Endothelial cell (in vitro differentiated cells): ENCODE results near the gene RHOT1. TPM values are rescaled to one million over a fixed set of nuclear protein-coding genes. Genes with fewer than 3 reads are reported as not detected.
A peak's percentile ranks its signal among the peaks of the same experiment; 100 is the strongest.

Experiments
- DNase-seq: peaks from one replicate; pipeline ENCODE4 v3.0.0; 2021; ENCODE audit warnings: low spot score
- H3K27ac Mint-ChIP-seq: one replicate; pipeline ENCODE4 v1.8.0; 2021; ENCODE audit warnings: mixed read lengths, inconsistent platforms; ENCODE audit not compliant: unreplicated experiment
- H3K27me3 Mint-ChIP-seq: one replicate; pipeline ENCODE4 v1.8.0; 2021; ENCODE audit warnings: mild to moderate bottlenecking, moderate library complexity, mixed read lengths, inconsistent platforms; ENCODE audit not compliant: unreplicated experiment
- H3K36me3 Mint-ChIP-seq: one replicate; pipeline ENCODE4 v1.8.0; 2021; ENCODE audit warnings: mild to moderate bottlenecking, low read depth, mixed read lengths, inconsistent platforms; ENCODE audit not compliant: unreplicated experiment
- H3K4me1 Mint-ChIP-seq: one replicate; pipeline ENCODE4 v1.8.0; 2021; ENCODE audit warnings: mild to moderate bottlenecking, mixed read lengths, inconsistent platforms; ENCODE audit not compliant: unreplicated experiment
- H3K4me3 Mint-ChIP-seq: one replicate; pipeline ENCODE4 v1.8.0; 2021; ENCODE audit warnings: mild to moderate bottlenecking, mixed read lengths, inconsistent platforms; ENCODE audit not compliant: unreplicated experiment
- H3K9me3 Mint-ChIP-seq: one replicate; pipeline ENCODE4 v1.8.0; 2021; ENCODE audit warnings: mixed read lengths, inconsistent platforms; ENCODE audit not compliant: unreplicated experiment
- total RNA-seq: library from RNA; stranded (reverse); fragmentation: NEBNext Ultra II Directional; extraction: Animal tissue kit (Norgen Biotek cat#: 25700); gene quantifications from one replicate; pipeline ENCODE4 v1.2.1, GENCODE V29; 2021; ENCODE audit not compliant: unreplicated experiment
- TF ChIP-seq, protein P1 (sequence below): fragments of 200-600 bp; sonication (generic); IDR thresholded peaks from one replicate; pipeline ENCODE4 v1.5.0; 2021; ENCODE audit warnings: antibody characterized with exemption; ENCODE audit not compliant: unreplicated experiment

The RHOT1 gene
- total RNA-seq, 1 donor from 2014 or later: 21.4 TPM

DNA sequence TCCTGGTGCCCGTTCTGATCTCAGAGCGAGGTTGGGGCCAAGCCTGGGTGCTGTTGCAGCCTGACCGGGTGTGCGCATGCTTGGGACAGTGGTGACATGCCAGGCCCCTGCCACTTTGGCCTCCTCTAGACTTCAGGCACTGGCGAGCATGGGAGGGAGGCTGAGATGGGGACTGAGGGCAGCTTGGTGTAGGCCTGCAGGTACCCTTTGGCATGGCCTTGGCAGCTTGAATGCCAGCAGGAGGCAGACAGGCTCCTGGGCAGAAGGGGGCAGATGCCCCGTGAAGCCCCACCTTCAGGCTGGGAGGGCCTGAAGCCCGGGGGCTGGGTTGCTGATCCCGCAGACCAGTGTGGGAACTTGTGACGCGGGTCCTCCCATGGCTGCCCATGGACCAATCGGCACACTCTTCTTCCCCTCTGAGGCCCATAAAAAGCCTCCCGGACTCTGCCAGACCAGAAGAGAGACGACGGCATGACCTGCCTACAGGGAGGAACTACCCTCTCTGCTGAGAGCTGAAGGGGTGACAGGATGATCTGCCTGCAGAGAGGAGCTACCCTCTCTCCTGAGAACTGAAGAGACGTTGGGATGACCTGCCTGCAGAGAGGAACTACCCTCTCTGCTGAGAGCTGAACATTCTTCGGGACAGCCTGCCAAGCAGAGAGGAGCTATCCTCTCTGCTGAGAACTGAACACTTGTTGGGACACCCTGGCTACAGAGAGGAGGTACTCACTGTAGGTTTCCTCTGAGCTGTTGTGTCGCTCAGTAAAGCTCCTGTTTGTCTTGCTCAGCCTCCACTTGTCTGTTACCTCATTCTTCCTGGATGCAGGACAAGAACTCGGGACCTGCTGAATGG is 17.5 kb downstream of the RHOT1 start:
- Mint-ChIP-seq H3K27me3 (peaks cover 4% of the 10 kb centered on the region), H3K4me1 (no peaks in the 10 kb centered on the region), H3K4me3 (no peak overlapping the region), H3K9me3 (no peaks in the 10 kb centered on the region), H3K27ac (no peak overlapping the region), H3K36me3 (peaks cover 26% of the 10 kb centered on the region)
- TF ChIP-seq, protein P1, sequence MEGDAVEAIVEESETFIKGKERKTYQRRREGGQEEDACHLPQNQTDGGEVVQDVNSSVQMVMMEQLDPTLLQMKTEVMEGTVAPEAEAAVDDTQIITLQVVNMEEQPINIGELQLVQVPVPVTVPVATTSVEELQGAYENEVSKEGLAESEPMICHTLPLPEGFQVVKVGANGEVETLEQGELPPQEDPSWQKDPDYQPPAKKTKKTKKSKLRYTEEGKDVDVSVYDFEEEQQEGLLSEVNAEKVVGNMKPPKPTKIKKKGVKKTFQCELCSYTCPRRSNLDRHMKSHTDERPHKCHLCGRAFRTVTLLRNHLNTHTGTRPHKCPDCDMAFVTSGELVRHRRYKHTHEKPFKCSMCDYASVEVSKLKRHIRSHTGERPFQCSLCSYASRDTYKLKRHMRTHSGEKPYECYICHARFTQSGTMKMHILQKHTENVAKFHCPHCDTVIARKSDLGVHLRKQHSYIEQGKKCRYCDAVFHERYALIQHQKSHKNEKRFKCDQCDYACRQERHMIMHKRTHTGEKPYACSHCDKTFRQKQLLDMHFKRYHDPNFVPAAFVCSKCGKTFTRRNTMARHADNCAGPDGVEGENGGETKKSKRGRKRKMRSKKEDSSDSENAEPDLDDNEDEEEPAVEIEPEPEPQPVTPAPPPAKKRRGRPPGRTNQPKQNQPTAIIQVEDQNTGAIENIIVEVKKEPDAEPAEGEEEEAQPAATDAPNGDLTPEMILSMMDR: no peak
- DNase-seq: no peak

DNA sequence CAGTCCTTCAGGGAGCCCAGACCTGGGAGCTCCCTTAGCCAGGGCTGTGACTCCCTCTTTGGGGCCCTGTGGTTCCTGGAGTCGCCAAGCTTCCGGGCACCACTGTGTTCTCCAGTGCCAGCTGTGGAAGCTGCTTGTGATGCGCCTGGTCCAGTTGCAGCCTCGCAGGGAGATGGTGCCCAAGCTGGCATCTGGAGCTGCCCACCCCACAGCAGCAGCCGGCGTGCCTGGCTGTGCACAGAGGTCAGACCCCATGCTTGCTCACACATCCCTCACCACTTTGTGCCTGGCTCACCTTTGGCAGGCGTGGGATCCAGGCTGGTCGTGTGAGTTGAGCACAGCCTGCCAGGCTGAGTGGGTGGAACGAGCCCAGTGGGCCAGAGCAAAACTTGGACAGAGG is 18.2 kb downstream of the RHOT1 start:
- Mint-ChIP-seq H3K4me1 (no peaks in the 10 kb centered on the region), H3K27me3 (peaks cover 5% of the 10 kb centered on the region), H3K4me3 (no peak overlapping the region), H3K9me3 (no peaks in the 10 kb centered on the region), H3K27ac (no peak overlapping the region), H3K36me3 (peaks cover 26% of the 10 kb centered on the region)
- TF ChIP-seq, protein P1: no peak
- DNase-seq: no peak

DNA sequence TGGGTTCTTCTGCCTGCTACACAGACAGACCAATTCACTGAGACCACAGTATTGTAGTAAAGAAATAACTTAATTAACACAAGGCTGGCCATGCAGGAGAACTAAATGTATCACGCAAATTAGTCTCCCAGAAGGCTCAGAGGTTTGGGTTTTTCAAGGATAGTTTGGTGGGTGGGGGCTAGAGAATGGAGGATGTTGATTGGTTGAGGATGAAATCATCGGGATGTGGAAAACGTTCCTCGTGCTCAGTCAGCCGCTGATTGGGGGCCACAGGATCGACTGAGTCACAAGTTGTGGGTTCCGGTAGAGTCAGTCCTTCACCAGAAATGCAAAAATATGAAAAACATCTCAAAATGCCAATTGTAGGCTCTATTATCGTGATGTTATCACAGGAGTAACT is 18.7 kb downstream of the RHOT1 start:
- peaks cover 5% of the 10 kb centered on the region for H3K27me3 Mint-ChIP-seq
- H3K36me3 Mint-ChIP-seq: peaks cover 22% of the 10 kb centered on the region
- H3K9me3 Mint-ChIP-seq: no peaks in the 10 kb centered on the region
- no peak overlapping the region for H3K27ac Mint-ChIP-seq
- no peak overlapping the region for H3K4me3 Mint-ChIP-seq
- no peak for DNase-seq
- no peaks in the 10 kb centered on the region for H3K4me1 Mint-ChIP-seq
- TF ChIP-seq, protein P1: no peak

- Mint-ChIP-seq H3K4me1 (no peaks in the 10 kb centered on the region), H3K36me3 (peaks cover 26% of the 10 kb centered on the region), H3K27ac (no peak overlapping the region), H3K4me3 (peak overlapping the region; percentile 3), H3K27me3 (peaks cover 5% of the 10 kb centered on the region), H3K9me3 (no peaks in the 10 kb centered on the region)
- no peak for DNase-seq
- TF ChIP-seq, protein P1: no peak
Observed at GRCh38 chr17:32161506-32162365, 19.4 kb downstream of the RHOT1 start.
